Muscle layer of duodenum (tissue), 2 donors: ENCODE data around the gene CEP20.

Experiments used
- H3K27ac ChIP-seq: one replicate; pipeline ENCODE4 v1.7.0; 2013; ENCODE audit warnings: mild to moderate bottlenecking, low read length
- H3K27me3 ChIP-seq: one replicate; pipeline ENCODE4 v1.7.0; 2013; ENCODE audit warnings: low read depth, mild to moderate bottlenecking, control low read depth, low read length
- H3K36me3 ChIP-seq, 2 donors: one replicate each; pipeline ENCODE4 v1.7.0; 2013; ENCODE audit warnings: low read length in 2 of 2, control low read depth in 1 of 2, mild to moderate bottlenecking in 1 of 2; ENCODE audit not compliant: insufficient read depth in 2 of 2, control insufficient read depth in 1 of 2
- H3K4me1 ChIP-seq, 2 donors: one replicate each; pipeline ENCODE4 v1.7.0; 2013; ENCODE audit warnings: low read length in 2 of 2, mild to moderate bottlenecking in 2 of 2, control low read depth in 1 of 2, moderate library complexity in 1 of 2; ENCODE audit not compliant: insufficient read depth in 2 of 2, control insufficient read depth in 1 of 2
- H3K4me3 ChIP-seq, 2 donors: one replicate each; pipeline ENCODE4 v1.7.0; 2013; ENCODE audit warnings: low read length in 2 of 2, low read depth in 1 of 2, mild to moderate bottlenecking in 1 of 2
- H3K9me3 ChIP-seq, 2 donors: one replicate each; pipeline ENCODE4 v1.7.0; 2013; ENCODE audit warnings: low read length in 2 of 2, control low read depth in 1 of 2, mild to moderate bottlenecking in 1 of 2; ENCODE audit not compliant: control insufficient read depth in 1 of 2
- donor health status: healthy.

The CEP20 gene

GRCh38 chr16:15915555-15916081, 27.2 kb upstream of the CEP20 start:
- no peaks in the 10 kb centered on the region for H3K36me3 ChIP-seq
- no peaks in the 10 kb centered on the region for H3K27me3 ChIP-seq
- H3K4me3 ChIP-seq: no peak overlapping the region
- no peaks in the 10 kb centered on the region for H3K4me1 ChIP-seq
- H3K9me3 ChIP-seq: no peaks in the 10 kb centered on the region
- H3K27ac ChIP-seq: no peak overlapping the region

- Histone ChIP-seq H3K9me3 (no peaks in the 10 kb centered on the region), H3K4me1 (no peaks in the 10 kb centered on the region), H3K27ac (no peak overlapping the region), H3K36me3 (no peaks in the 10 kb centered on the region), H3K4me3 (no peak overlapping the region), H3K27me3 (no peaks in the 10 kb centered on the region)
Observed at GRCh38 chr16:15913046-15913698, 24.8 kb upstream of the CEP20 start.

DNA sequence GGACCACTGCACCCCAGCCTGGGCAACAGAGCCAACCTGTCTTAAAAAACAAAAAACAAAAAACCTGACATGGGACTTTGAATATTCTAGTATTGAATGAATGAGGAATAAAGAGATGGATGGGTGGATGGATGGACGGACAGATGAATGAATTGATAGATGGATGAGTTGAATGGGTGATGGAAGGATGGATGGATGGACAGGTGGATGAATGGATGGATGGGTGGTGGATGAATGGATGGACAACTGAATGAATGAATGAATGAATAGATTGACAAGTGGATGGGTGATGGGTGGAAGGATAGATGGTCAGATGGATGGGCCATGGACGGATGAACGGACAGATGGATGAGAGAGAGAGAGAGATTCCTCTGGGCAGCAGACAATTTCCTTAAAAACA, 22.8 kb upstream of the CEP20 start:
- Histone ChIP-seq H3K27me3 (no peaks in the 10 kb centered on the region), H3K36me3 (no peaks in the 10 kb centered on the region), H3K4me3 (no peak overlapping the region), H3K4me1 (no peaks in the 10 kb centered on the region), H3K9me3 (no peaks in the 10 kb centered on the region), H3K27ac (no peak overlapping the region)

DNA sequence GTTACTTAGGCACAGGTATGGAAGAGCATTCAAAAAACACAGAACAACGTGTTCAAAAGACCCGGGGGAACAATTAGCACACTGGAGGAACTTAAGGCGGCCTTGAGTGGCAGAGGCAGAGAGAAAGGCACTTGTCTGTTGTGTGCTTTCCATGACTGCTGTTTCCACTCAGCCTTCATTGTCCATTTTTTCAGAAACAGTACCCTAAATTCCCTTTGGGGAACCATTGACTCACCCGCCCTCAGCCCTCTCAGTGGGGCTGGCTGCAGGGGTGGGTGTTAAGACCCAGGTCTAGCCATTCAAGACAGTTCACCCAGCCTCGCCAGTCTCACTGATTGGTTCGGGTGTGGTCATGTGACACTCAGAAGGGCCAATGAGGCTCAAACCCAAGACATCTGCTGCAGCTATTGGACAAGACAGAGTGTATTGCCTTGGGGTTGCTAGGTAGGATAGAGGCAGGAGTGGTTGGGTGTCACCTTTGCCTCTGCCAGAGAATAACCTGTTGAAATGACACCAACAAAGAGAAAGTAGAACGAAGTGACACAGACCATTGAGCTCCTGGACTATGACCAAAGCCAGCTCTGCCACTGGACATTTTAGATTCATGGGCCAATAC, 19.6 kb upstream of the CEP20 start:
- no peaks in the 10 kb centered on the region for H3K27me3 ChIP-seq
- H3K36me3 ChIP-seq: no peaks in the 10 kb centered on the region
- H3K9me3 ChIP-seq: no peaks in the 10 kb centered on the region
- H3K4me3 ChIP-seq: no peak overlapping the region
- no peaks in the 10 kb centered on the region for H3K4me1 ChIP-seq
- H3K27ac ChIP-seq: no peak overlapping the region

DNA sequence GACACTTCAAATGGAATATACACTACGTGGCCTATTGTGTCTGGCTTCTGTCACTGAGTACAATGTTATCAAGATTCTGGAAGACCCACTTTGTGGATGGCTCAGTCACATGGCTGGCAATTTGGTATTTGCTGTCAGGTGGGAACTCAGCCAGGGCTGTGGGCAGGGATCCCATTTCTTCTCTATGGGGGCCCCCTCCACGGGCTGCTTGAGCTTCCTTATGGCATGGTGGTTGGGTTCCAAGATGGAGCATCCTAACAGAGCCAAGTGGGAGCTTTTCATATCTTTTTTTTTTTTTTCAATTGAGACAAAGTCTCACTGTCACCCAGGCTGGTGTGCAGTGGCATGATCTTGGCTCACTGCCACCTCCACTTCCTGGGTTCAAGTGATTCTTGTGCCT, 18.0 kb upstream of the CEP20 start:
- H3K4me3 ChIP-seq: no peak overlapping the region
- H3K4me1 ChIP-seq: no peaks in the 10 kb centered on the region
- H3K9me3 ChIP-seq: no peaks in the 10 kb centered on the region
- H3K27ac ChIP-seq: no peak overlapping the region
- H3K36me3 ChIP-seq: no peaks in the 10 kb centered on the region
- H3K27me3 ChIP-seq: no peaks in the 10 kb centered on the region

DNA sequence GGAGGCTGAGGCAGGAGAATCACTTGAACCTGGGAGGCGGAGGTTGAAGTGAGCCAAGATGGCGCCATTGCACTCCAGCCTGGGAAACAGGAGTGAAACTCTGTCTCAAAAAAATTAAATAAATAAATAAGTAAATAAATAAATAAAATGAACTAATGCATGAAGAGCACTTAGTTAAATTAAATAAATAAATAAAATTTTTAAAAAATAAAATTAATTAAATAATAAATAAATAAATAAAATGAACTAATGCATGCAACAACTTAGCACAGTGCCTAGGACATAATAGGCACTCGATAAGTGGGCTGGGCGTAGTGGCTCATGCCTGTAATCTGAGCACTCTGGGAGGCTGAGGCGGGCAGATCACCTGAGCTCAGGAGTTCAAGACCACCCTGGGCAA, 15.6 kb upstream of the CEP20 start:
- no peaks in the 10 kb centered on the region for H3K9me3 ChIP-seq
- no peaks in the 10 kb centered on the region for H3K4me1 ChIP-seq
- no peaks in the 10 kb centered on the region for H3K36me3 ChIP-seq
- H3K27me3 ChIP-seq: no peaks in the 10 kb centered on the region
- H3K4me3 ChIP-seq: no peak overlapping the region
- no peak overlapping the region for H3K27ac ChIP-seq

DNA sequence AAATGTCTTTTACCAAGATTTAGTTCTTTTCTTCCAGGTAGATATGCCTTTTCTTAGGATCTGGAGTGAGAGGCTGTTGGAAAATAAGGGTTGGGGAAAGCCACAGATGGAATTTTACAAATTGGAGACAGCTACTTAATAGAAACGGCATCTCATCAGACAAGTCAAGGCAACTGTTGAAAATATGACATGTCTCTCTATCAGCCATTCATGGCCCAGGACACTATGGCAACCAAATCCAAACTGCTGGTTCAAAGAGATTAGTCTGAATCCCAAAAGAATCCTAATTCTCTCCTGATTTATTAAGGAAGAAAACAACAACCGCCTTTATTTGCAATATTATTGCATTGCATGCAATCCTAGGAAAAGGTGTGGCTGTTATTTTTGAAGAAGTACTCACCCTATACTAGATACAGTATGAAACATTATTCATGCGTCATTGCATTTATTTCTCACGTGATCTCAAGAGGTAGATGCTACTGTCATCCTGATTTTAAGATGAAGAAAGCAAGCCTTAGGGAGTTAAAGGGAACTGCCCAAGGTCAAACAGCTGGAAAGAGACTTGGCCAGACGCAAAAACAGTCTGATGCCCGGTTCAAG, 12.6 kb upstream of the CEP20 start:
- no peaks in the 10 kb centered on the region for H3K27me3 ChIP-seq
- H3K4me3 ChIP-seq: no peak overlapping the region
- no peaks in the 10 kb centered on the region for H3K36me3 ChIP-seq
- no peaks in the 10 kb centered on the region for H3K4me1 ChIP-seq
- H3K9me3 ChIP-seq: no peaks in the 10 kb centered on the region
- H3K27ac ChIP-seq: no peak overlapping the region

DNA sequence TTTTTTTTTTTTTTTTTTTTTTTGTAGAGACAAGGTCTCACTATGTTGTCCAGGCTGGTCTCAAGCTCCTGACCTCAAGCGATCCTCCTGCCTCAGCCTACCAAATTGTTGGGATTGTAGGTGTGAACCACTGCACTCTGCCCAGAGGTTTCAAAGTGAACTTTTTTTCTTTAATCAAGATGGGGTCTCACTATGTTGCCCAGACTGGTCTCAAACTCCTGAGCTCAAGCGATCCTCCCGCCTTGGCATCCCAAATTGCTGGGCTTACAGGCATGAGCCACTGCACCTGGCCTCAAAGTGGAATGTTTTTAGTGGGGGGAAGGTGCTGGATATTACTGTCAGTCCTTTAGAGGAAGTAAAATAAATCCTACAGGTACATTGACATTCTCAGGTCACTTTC, 12.0 kb upstream of the CEP20 start:
- Histone ChIP-seq H3K27ac (no peak overlapping the region), H3K36me3 (no peaks in the 10 kb centered on the region), H3K4me1 (no peaks in the 10 kb centered on the region), H3K27me3 (no peaks in the 10 kb centered on the region), H3K4me3 (no peak overlapping the region), H3K9me3 (no peaks in the 10 kb centered on the region)

- Histone ChIP-seq H3K27me3 (no peaks in the 10 kb centered on the region), H3K4me3 (no peak overlapping the region), H3K4me1 (no peaks in the 10 kb centered on the region), H3K9me3 (no peaks in the 10 kb centered on the region), H3K27ac (no peak overlapping the region), H3K36me3 (no peaks in the 10 kb centered on the region)
Observed at GRCh38 chr16:15899538-15900100, 11.2 kb upstream of the CEP20 start.

DNA sequence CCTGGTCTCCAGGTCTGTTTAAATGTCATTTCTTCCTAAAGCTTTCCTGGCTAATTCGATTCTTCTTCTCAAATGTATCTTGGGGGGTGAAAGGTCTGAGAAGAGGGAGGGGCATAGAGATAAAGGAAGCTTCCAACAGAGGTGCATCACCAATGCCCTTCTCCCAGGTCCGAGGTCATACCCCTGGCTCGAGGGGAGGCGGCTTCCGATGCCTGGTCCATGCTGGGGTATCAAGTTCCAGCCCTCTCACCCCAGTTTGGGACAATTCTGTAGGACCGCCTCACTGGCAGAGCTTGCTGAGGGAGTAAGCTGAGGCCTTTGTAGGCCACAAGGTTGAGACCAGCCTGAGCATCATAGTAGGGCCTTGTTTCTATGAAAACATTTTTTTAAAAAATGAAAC, 10.3 kb upstream of the CEP20 start:
- no peak overlapping the region for H3K27ac ChIP-seq
- H3K9me3 ChIP-seq: no peaks in the 10 kb centered on the region
- no peaks in the 10 kb centered on the region for H3K27me3 ChIP-seq
- no peak overlapping the region for H3K4me3 ChIP-seq
- no peaks in the 10 kb centered on the region for H3K4me1 ChIP-seq
- no peaks in the 10 kb centered on the region for H3K36me3 ChIP-seq

DNA sequence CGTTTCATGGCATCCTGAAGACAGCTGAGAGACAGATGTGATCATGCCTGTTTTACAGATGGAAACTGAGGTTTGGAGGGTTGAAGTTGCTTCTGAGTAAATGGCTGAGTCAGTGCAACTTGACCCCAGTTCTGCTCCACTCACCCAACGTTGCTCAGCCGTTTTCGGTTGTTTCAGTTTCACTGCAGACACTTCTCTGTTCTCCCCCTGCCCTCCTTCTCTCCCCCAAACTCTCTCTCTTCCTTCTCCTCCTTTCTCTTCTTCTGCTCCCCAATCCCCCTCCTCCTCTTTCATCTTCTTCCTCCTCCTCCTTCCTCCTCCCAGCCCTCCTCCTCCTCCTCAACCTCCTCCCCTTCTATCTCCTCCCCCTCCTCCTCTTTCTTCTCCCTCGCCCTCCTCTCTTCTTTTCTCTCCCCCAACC, 9.4 kb upstream of the CEP20 start:
- Histone ChIP-seq H3K9me3 (no peaks in the 10 kb centered on the region), H3K27ac (no peak overlapping the region), H3K4me3 (no peak overlapping the region), H3K4me1 (no peaks in the 10 kb centered on the region), H3K27me3 (no peaks in the 10 kb centered on the region), H3K36me3 (no peaks in the 10 kb centered on the region)
